Measurements from ENCODE around the gene KLHL6.
A peak's percentile ranks its signal among the peaks of the same experiment; 100 is the strongest.
"Not testable (repeated sequence)": the region's sequence is repeated elsewhere in the genome, so short reads cannot be mapped to it uniquely, and the experiment has no call there.

Gene KLHL6

DNA sequence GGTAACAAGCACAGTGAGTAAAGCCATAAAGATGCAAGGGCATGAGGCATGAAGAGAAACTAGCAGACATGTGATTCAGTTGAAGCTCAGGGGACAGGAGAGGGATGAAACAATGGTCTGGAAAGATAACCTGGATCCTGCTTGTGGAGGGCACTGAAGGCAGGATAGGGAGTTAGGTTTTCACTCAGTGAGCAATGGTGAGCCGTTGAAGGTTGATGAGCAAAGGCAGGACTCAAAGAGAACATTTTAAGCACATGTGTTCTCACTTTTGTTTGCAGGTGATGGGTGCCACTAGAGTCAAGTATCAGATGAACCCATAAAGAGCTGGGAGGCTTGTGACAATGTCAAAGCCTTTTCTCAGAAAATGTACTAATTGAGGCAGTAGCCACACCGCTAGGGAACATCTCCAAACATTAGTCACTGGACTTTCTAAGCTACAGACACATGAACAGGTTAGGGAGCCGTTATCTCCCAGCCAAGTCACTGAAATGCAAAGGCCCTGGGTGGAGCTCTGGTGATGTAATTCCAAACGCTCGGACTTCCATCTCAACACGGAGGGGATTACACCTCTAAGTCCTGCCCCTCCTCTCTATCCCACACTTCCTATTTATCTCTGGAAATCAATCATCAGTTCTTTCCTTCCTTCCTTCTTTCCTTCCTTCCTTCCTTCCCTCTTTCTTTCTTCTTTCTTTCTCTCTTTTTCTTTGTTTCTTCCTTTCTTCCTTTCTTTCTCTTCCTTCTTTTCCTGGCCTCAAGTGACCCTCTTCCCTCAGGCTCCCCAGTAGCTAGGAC, 22.7 kb downstream of the KLHL6 start:
- DNase-seq (ENCODE audit: low spot score), result no peak

DNA sequence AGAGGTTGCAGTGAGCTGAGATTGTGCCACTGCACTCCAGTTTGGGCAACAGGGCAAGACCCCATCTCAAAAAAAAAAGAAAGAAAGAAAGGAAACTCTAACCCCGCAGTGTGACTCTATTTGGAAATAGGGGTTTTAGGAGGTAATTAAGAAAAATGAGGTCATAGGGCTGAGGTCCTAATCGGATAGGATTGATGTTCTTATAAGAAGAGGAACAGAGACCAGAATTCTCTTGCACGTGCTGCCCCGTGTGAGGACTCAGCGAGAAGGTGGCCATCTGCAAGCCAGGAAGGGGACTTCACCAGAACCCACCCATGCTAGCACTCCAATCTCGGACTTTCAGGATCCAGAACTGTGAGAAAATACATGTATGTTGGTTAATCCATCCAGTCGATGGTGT, 25.8 kb downstream of the KLHL6 start:
- no peak for DNase-seq (ENCODE audit: low spot score)

DNA sequence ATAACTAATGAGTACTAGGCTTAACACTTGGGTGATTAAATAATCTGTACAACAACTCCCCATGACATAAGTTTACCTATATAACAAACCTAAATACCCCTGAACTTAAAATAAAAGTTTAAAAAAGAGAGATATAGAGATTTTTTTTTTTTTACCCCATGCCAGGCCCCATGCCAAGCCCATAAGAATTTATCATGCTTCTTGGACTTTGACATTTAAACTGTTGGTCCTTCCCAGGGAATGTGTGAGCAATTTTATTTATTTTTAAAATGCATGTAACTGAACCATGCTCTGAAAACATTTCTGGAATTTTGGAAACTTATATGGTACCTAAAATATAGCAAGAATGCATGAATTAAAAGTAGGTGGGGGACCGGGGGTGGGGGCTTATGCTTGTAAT, 26.3 kb downstream of the KLHL6 start:
- no peak for DNase-seq (ENCODE audit: low spot score)

DNA sequence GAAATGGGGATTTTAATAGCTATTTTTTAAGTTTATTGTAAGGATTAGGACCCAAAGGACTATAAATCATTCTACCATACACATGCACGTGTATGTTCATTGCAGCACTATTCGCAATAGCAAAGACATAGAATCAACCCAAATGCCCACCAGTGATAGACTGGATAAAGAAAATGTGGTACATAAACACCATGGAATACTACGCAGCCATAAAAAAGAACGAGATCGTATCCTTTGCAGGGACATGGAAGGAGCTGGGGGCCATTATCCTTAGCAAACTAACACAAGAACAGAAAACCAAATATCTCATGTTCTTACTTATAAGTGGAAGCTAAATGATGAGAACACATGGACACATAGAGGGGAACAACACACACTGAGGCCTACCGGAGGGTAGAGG, 26.7 kb downstream of the KLHL6 start:
- DNase-seq (ENCODE audit: low spot score), result not testable (repeated sequence)

DNA sequence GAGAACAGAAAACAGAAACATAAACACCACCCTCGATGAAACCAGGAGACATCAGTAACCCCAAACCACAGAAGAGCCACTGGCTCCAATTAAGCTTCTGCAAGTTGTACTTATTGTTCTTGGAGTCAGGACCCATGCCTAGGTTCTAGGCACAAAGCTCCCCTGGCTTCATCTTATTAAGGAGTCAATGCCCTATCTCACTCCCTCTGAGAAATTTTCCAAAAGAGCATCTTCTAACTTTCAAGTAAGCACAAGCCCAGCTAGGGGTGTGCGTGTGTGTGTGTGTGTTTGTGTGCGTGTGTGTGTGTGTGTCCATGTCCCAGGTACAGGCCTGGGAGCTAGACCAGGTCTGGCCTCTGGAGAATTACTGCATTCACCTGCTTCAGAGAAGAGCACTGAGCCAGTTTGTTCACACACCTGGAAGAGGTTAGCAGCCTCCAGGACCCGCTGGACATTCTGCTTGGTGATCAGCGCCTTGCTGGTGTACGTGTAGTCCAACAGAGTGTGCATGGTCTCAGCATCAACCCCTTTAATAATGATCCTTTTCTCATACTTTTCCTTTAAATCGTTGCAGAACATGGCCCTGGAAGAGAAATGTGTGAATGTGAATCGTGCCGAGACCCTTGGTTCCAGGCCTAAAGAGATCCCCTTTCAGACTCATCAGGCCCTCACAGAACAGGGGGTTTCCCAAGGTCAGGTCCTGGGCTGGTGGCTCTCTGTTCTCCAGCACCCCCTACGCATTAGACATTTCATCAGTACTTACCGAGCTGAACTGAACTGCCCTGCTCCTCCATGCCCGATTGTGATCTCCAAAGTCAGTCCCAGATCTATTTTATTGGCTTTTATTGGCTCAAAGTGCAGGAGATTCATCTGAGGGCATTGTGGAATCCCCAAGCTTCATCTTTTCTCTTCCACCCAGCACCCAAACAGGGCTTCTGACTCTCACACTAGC, 27.8 kb downstream of the KLHL6 start:
- no peak for DNase-seq (ENCODE audit: low spot score)

DNA sequence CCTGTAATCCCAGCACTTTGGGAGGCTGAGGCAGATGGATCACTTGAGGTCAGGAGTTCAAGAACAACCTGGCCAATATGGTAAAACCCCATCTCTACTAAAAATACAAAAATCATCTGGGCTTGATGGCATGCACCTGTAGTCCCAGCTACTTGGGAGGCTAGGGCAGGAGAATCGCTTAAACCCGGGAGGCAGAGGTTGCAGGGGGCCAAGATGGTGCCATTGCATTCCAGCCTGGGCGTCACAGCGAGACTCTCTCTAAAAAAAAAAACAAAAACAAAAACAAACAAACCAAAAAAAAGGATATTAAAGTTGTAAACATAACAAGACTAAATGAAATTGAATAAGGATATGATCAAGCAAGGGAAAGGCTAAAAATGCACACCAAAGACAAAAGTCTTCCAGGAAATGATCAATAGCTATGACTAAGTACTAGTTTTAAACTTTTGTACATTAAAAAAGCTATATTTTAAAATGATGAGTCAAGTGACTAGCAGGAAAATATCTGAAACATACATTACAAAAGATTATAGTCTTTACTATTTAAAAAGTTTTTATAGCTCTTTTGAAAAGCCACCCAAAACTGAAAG, 28.6 kb downstream of the KLHL6 start:
- DNase-seq (ENCODE audit: low spot score), result no peak

DNA sequence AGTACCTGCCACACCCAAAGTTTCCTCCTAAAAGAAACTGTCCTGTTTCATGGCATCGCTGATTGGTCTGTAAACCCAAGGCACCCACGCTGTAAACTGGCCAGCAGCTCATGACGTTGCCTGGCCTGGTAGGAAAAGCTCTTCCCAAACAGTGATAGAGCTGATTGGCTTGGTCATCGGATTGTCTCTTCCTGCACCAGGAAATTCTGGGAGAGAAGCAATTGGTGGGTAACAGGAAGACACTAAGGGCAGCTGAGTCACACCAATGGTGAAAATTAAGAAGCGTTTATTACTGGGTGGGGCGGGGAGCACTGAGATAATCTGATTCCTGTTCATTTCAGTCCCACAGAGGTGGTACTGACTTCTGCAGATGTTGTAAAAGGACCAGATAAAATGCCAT, 31.0 kb downstream of the KLHL6 start:
- DNase-seq (ENCODE audit: low spot score), result no peak

DNA sequence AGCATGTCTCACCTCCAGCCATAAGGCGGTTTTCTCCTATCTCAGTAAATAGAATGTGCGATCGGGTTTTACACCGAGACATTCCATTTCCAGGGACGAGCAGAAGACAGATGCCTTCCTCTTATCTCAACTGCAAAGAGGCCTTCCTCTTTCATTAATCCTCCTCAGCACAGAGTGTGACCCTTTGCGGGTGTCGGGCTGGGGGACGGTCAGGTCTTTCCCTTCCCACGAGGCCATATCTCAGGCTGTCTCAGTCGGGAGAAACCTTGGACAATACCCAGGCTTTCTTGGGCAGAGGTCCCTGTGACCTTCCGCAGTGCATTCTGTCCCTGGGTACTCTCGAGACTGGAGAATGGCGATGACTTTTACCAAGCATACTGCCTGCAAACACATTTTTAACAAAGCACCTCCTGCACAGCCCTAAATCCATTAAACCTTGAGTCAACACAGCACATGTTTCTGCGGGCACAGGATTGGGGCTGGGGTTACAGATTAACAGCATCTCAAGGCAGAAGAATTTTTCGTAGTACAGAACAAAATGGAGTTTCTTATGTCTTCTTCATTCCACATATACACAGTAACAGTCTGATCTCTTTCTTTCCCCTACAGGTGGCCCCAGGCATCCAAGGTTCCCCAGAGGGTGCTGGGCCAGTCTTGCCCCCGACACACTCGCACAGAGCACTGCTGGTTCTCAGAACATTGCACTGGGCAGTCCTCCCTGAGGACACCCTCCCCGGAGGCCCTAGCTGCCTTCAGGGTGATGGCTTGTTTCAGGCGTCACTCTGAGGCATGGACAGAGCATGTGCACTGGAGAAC, 34.6 kb downstream of the KLHL6 start:
- not testable (repeated sequence) for DNase-seq (ENCODE audit: low spot score)

DNA sequence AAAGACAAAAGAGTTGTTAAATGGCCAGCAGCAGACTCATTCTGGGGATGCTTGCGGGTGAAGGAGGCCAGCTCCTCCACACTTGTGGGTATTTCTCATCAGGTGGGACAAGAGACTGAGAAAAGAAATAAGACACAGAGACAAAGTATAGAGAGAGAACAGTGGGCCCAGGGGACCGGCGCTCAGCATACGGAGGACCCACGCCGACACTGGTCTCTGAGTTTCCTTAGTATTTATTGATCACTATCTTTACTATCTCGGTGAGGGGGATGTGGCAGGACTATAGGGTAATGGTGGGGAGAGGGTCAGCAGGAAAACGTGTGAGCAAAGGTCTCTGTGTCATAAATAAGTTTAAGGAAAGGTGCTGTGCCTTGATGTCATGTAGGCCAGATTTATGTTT, 35.2 kb downstream of the KLHL6 start:
- DNase-seq (ENCODE audit: low spot score), result not testable (repeated sequence)

DNA sequence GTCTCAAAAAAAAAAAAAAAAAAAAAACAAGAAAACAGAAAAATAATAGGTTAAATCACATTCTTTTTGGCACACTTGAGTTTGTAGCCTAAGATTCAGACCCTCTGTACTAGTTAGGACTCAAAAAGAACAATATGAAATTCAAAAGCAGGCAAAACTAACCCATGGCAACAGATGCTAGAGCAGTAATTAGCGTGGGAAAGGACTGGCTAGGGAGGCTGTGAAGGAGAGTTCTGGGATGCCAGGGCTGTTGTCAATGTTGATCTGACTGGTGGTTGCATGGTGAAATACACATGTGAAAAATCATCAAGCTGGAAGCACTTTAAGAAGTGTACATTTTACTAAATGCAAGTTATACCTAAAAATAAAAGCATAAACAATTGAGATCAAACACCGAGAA, 35.6 kb downstream of the KLHL6 start:
- DNase-seq (ENCODE audit: low spot score), result no peak

DNA sequence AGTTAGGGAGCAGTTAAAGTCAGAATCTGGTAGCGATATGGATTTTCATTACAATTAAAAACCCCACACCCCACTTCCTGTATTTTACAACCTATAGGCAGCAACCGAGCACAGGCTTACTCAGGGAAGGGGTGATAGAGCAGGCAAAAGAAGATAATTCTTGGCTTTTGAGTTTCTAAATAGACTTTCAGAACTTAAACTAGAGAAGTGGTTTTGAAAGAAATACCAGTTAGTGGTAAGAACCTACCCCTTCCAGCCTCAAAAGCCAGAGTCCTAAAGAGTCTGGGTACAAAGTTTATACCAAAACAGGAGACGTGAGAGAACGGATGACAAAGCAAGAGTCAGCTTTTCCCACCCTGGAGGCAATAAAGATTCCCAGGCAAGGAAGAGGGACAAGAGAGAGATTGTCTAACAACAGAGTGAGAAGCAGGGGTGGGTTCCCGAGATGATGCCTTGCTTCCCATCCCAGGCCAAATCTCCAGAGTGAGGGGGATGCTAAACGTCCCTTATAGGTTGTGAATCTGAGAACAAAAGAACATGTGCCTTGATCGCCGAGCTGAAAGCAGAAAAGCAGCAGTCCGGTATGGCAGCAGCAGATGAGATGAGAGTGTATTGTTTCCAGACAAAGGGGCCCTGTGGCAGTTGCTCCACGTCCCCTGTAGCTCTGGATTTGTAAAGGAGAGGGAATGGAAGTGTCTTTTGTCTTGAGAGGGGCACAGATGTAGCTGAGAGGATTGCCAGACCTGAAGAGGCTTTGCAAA, 36.8 kb downstream of the KLHL6 start:
- no peak for DNase-seq (ENCODE audit: low spot score)

DNA sequence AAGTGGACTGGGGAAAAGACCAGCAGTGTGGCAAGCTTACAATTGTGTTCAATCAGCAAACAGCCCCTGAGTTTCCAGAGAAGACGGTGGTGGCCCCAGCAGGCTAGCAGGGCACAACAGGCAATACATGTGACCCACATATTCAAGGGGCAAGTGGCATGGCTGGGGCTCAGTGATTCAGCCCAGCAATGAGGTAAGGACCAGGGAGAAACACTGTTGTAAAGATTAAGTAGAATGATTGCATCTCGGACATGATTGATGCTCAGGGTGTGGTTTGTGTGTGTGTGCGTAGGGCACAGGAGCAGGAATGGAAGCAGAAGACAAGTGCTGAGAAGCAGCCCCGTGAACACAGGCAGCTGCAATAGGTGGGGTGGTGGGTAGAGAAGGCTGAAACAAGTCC, 37.9 kb downstream of the KLHL6 start:
- DNase-seq (ENCODE audit: low spot score), result no peak

DNA sequence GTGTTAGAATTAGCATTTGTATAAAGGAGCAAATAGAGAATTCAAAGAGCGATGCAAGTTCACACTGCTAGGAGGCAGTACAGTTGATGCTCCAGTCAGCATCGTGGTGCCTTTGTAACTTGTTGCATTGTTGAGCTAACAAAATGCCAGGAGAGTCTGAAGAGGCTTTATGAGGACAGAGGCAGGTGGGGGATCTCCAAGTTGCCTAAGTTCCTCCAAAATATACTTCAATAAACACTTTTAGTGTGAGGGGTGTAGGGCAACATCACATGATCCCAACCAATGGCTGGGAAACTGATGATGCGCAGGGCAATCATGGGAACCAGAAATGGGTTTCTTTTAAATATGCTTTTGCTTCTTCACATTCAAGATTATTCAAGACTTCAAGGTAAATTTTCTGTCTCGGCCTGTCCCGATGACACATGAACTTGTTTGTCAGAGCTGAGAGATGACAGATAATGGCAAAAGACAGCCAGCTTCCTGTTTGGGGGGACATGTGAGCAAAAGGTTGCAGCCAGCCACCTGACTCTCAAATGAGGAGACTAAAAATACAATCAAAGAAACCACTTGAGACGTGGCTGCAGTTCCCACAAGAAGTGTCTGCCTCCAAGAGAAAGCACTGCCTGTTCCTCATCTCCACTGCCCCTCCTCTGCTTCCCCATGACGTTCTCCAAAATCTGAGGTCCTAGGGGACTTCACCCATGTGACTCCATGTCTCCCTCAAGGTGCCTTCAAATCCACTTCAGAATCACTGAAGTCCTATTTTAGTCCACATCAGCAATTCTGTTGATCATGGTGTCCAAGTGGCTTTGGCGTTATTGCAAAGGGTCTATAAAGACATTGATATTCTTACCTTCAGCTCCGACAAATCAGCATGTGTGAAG, 39.3 kb downstream of the KLHL6 start:
- DNase-seq (ENCODE audit: low spot score), result peak; percentile 81

DNA sequence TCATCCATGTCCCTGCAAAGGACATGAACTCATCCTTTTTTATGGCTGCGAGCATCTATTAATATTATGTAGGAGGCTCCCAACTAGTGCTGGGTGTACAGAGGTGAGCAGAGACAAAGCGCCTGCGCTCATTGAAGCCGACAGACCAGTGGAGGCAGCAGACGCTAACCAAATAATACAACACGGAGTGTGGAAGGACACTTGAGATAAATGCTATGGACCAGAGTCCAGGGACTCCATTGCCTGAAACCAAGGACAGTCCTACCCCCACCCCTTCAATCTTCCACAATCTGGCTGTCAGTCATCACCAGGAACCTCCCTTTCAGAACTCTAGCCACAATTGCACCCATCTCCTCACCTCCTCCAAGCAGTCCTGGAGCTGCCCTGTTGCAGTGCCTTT, 41.5 kb downstream of the KLHL6 start:
- DNase-seq (ENCODE audit: low spot score), result no peak

DNA sequence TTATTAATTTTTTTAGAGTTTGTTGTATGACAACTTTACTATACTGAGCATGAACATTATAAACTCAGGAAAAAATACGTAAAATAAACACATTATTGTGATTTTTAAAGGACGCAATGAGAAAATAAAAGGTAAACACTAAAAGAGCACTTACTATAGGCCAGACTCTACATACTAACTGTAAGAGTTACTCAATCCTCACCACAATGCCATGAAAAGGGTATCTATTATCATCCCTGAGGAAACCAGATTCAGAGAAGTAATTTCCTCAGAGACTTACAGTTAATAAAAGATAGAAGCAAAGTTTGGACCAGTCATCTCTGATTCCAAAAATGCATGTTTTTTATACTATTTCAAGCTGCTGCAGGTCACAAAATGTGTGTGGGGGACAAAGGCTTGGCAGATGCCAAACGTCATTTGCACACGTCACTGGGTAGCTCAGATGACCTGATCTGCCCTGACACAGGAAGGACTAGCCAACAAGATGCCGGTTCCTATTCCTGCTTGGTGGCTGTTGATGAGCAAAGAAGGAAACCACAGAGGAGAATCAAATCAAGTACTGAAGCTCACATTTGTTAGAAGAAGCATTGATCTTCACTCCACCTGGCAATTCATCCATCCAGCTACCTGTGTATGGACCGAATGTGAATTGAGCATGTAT, 42.3 kb downstream of the KLHL6 start:
- DNase-seq (ENCODE audit: low spot score), result peak; percentile 45

DNA sequence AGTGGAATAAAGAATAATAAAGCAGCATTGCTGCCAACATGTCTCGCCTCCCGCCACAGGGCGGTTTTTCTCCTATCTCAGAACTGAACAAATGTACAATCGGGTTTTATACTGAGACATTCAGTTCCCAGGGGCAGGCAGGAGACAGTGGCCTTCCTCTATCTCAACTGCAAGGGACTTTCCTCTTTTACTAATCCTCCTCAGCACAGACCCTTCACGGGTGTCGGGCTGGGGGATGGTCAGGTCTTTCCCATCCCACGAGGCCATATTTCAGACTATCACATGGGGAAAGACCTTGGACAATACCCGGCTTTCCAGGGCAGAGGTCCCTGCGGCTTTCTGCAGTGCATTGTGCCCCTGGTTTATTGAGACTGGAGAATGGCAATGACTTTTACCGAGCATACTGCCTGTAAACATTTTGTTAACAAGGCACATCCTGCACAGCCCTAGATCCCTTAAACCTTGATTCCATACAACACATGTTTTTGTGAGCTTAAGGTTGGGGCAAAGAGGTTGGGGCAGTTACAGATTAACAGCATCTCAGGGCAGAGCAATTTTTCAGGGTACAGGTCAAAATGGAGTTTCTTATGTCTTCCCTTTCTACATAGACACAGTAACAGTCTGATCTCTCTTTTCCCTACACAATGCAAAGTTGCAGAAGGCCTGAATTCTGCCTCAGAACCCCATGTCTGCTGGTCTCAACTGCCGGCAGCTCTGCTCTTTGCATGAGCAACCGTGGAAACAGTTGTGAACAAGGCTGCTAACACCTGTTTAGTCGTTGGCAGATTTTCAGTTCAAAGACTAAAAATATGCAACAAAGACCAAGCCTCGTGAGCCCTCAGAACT, 44.0 kb downstream of the KLHL6 start:
- DNase-seq (ENCODE audit: low spot score), result not testable (repeated sequence)

DNA sequence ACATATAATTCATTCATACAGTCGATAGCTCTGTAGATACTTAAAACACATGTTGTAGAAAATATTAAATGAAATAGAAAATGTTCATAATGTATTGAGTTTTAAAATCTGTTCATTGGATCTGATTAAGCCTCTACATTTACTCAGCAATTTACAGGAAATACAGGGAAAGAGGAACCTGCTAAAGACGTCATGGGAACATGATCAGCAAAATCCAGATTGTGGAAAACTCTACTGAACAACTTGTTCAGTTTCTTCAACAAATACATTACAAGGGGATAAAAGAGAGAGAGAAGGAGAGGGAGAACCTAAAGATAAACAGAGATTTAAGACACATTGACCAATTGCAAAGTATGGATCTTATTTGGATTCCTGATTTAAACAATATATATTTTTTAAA, 46.7 kb downstream of the KLHL6 start:
- DNase-seq (ENCODE audit: low spot score), result no peak

DNA sequence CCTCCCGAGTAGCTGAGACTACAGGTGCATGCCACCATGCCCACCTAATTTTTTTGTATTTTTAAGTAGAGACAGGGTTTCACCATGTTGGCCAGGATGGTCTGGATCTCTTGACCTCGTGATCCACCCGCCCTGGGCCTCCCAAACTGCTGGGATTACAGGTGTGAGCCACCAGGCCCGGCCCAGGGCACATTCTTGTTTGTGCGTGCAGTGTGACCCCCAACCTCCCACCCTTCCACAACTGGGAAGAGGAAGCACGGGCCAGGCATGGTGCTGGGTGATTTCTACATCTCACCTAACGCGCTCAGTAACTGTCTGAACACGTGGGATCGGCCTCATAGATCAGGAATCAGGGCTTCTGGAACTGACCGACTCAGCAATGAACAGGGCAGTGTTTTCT, 48.0 kb downstream of the KLHL6 start:
- no peak for DNase-seq (ENCODE audit: low spot score)

Data from CD4-positive, alpha-beta T cell treated with Interleukin-15 for 4 hours (primary cell).